IMR-90 (cell line): ENCODE measurements around the gene C1orf74. TPM values are rescaled to one million over a fixed set of nuclear protein-coding genes. Genes with fewer than 3 reads are reported as not detected.

ENCODE experiments used
- ATAC-seq: fragments of 200-7000 bp; cut with Tn5 transposase; 2 replicates; pipeline ENCODE4 v1.9.1; 2020; ENCODE audit warnings: low read depth, mild to moderate bottlenecking, moderate library complexity
- BruUV-seq: library from RNA; stranded (reverse); fragments of 400-500 nt; replicated peaks from 2 replicates; lab custom pipeline; 2021; lab: Mats Ljungman, UMichigan
- CTCF ChIA-PET: fragments of 300-600 bp; formaldehyde crosslinking; extraction: SDS; loops from one replicate; lab custom pipeline; 2021; ENCODE audit warnings: antibody characterized with exemption; lab: Yijun Ruan, JAX
- POLR2A ChIA-PET: fragments of 300-600 bp; sonication (Branson Sonifier 250); formaldehyde crosslinking; loops from one replicate; lab custom pipeline; 2022; ENCODE audit warnings: antibody characterized with exemption; ENCODE audit not compliant: unreplicated experiment; lab: Charles Lee
- DNase-seq: peaks from one replicate; pipeline ENCODE4 v3.0.0; 2013
- H2AFZ ChIP-seq: replicated peaks from 2 replicates; pipeline ENCODE3; 2013; ENCODE audit warnings: low read length, mild to moderate bottlenecking; ENCODE audit not compliant: poor library complexity
- H2AK5ac ChIP-seq: 2 replicates; pipeline ENCODE4 v1.6.1; 2013; ENCODE audit warnings: low read depth, low read length, inconsistent platforms
- H2AK9ac ChIP-seq: replicated peaks from 2 replicates; pipeline ENCODE3; 2013; ENCODE audit warnings: mild to moderate bottlenecking, low read depth, low read length, moderate library complexity; ENCODE audit not compliant: poor library complexity
- H2BK120ac ChIP-seq: 2 replicates; pipeline ENCODE4 v1.6.1; 2013; ENCODE audit warnings: low read depth, low read length, inconsistent platforms
- H2BK15ac ChIP-seq: 3 replicates; pipeline ENCODE4 v1.6.1; 2013; ENCODE audit warnings: low read depth, low read length, inconsistent platforms
- H2BK20ac ChIP-seq: 2 replicates; pipeline ENCODE4 v1.6.1; 2013; ENCODE audit warnings: low read depth, mild to moderate bottlenecking, inconsistent platforms, low read length, moderate library complexity
- H2BK5ac ChIP-seq: 2 replicates; pipeline ENCODE4 v1.6.1; 2013; ENCODE audit warnings: mild to moderate bottlenecking, low read depth, low read length, inconsistent platforms; ENCODE audit not compliant: poor library complexity, severe bottlenecking
- H3K14ac ChIP-seq: replicated peaks from 2 replicates; pipeline ENCODE4 v1.6.1; 2013; ENCODE audit warnings: low read depth, low read length, inconsistent platforms
- H3K18ac ChIP-seq: 2 replicates; pipeline ENCODE4 v1.6.1; 2013; ENCODE audit warnings: low read depth, low read length, control low read depth
- H3K23ac ChIP-seq: 2 replicates; pipeline ENCODE4 v1.6.1; 2013; ENCODE audit warnings: low read depth, low read length, inconsistent platforms
- H3K27ac ChIP-seq: 2 replicates; pipeline ENCODE4 v1.5.1; 2013; ENCODE audit warnings: mild to moderate bottlenecking, control low read depth, low read length; ENCODE audit not compliant: insufficient read depth
- H3K27me3 ChIP-seq: 2 replicates; pipeline ENCODE4 v1.6.1; 2013; ENCODE audit warnings: low read length; ENCODE audit not compliant: control insufficient read depth, insufficient read depth
- H3K36me3 ChIP-seq: 2 replicates; pipeline ENCODE4 v1.6.1; 2013; ENCODE audit warnings: low read length, mixed read lengths; ENCODE audit not compliant: control insufficient read depth, insufficient read depth
- H3K4ac ChIP-seq: 2 replicates; pipeline ENCODE4 v1.6.1; 2013; ENCODE audit warnings: low read depth, low read length, inconsistent platforms
- H3K4me1 ChIP-seq: 2 replicates; pipeline ENCODE4 v1.6.1; 2013; ENCODE audit warnings: low read length, mixed read lengths; ENCODE audit not compliant: control insufficient read depth, insufficient read depth
- H3K4me2 ChIP-seq: 2 replicates; pipeline ENCODE4 v1.6.1; 2013; ENCODE audit warnings: low read depth, mild to moderate bottlenecking, control low read depth, low read length, moderate library complexity
- H3K4me3 ChIP-seq: 2 replicates; pipeline ENCODE4 v1.5.1; 2013; ENCODE audit warnings: low read depth, mild to moderate bottlenecking, control low read depth, low read length, moderate library complexity; ENCODE audit not compliant: insufficient read depth
- H3K56ac ChIP-seq: 2 replicates; pipeline ENCODE4 v1.6.1; 2013; ENCODE audit warnings: low read length, inconsistent platforms; ENCODE audit not compliant: insufficient read depth; ENCODE audit errors: extremely low read depth
- H3K79me1 ChIP-seq, 2 experiments: 2 replicates each; pipeline ENCODE4 v1.6.1; 2013; ENCODE audit warnings: low read length in 2 of 2, inconsistent platforms in 1 of 2, low read depth in 1 of 2
- H3K9ac ChIP-seq: 2 replicates; pipeline ENCODE4 v1.6.1; 2013; ENCODE audit warnings: low read depth, low read length, control low read depth
- H3K9me1 ChIP-seq: 2 replicates; pipeline ENCODE4 v1.6.1; 2013; ENCODE audit warnings: low read length, inconsistent platforms; ENCODE audit not compliant: insufficient read depth
- H3K9me3 ChIP-seq: 2 replicates; pipeline ENCODE4 v1.6.1; 2013; ENCODE audit warnings: low read length; ENCODE audit not compliant: control insufficient read depth, insufficient read depth
- H4K20me1 ChIP-seq: 2 replicates; pipeline ENCODE4 v1.6.1; 2013; ENCODE audit warnings: low read length, inconsistent platforms; ENCODE audit not compliant: insufficient read depth
- H4K5ac ChIP-seq: 2 replicates; pipeline ENCODE4 v1.6.1; 2013; ENCODE audit warnings: mild to moderate bottlenecking, low read depth, low read length, control low read depth
- H4K8ac ChIP-seq, 2 experiments: 2 replicates each; pipeline ENCODE4 v1.6.1; 2013; ENCODE audit warnings: low read depth in 2 of 2, low read length in 2 of 2, control low read depth in 1 of 2, inconsistent platforms in 1 of 2
- H4K91ac ChIP-seq: 2 replicates; pipeline ENCODE4 v1.6.1; 2013; ENCODE audit warnings: low read depth, low read length, inconsistent platforms; ENCODE audit not compliant: insufficient read depth
- BHLHE40 ChIP-seq: fragments of 150-350 bp; IDR thresholded peaks from 2 replicates; pipeline ENCODE4 v1.6.1; 2016; ENCODE audit warnings: mild to moderate bottlenecking, low read depth, low read length
- CEBPB ChIP-seq: IDR thresholded peaks from 2 replicates; pipeline ENCODE4 v1.6.1; 2012; ENCODE audit warnings: low read depth, low read length, improper control_type of control experiment
- CHD1 ChIP-seq: IDR thresholded peaks from 2 replicates; pipeline ENCODE4 v1.6.1; 2012; ENCODE audit warnings: low read depth, low read length, improper control_type of control experiment
- CTCF ChIP-seq: conservative IDR thresholded peaks from 2 replicates; pipeline ENCODE4 v1.5.1; 2012; ENCODE audit warnings: mild to moderate bottlenecking, low read depth, low read length, improper control_type of control experiment
- FOS ChIP-seq: fragments of 150-350 bp; IDR thresholded peaks from 2 replicates; pipeline ENCODE4 v1.6.1; 2016; ENCODE audit warnings: low read depth, low read length
- MAFK ChIP-seq: IDR thresholded peaks from 2 replicates; pipeline ENCODE4 v1.6.1; 2012; ENCODE audit warnings: low read depth, low read length, improper control_type of control experiment
- MAZ ChIP-seq: IDR thresholded peaks from 2 replicates; pipeline ENCODE4 v1.6.1; 2012; ENCODE audit warnings: low read depth, mild to moderate bottlenecking, low read length, improper control_type of control experiment, moderate library complexity, borderline replicate concordance
- MXI1 ChIP-seq: IDR thresholded peaks from 2 replicates; pipeline ENCODE4 v1.6.1; 2012; ENCODE audit warnings: low read depth, mild to moderate bottlenecking, low read length, moderate library complexity, borderline replicate concordance
- NFE2L2 ChIP-seq: fragments of 150-350 bp; IDR thresholded peaks from 2 replicates; pipeline ENCODE4 v1.6.1; 2016; ENCODE audit warnings: low read depth, mild to moderate bottlenecking, low read length
- POLR2A ChIP-seq: IDR thresholded peaks from 2 replicates; pipeline ENCODE4 v1.6.1; 2012; ENCODE audit warnings: mild to moderate bottlenecking, low read depth, low read length
- RAD21 ChIP-seq: IDR thresholded peaks from 2 replicates; pipeline ENCODE4 v1.6.1; 2012; ENCODE audit warnings: low read length, improper control_type of control experiment
- RCOR1 ChIP-seq: IDR thresholded peaks from 2 replicates; pipeline ENCODE4 v1.6.1; 2012; ENCODE audit warnings: mild to moderate bottlenecking, low read length, improper control_type of control experiment; ENCODE audit not compliant: insufficient replicate concordance
- RFX5 ChIP-seq: IDR thresholded peaks from 2 replicates; pipeline ENCODE4 v1.8.0; 2012; ENCODE audit warnings: low read depth, mild to moderate bottlenecking, low read length, moderate library complexity
- SMC3 ChIP-seq: fragments of 150-350 bp; IDR thresholded peaks from 2 replicates; pipeline ENCODE4 v1.6.1; 2016; ENCODE audit warnings: low read depth, mild to moderate bottlenecking, antibody characterized with exemption, low read length, moderate library complexity
- WGBS, 2 experiments: methylation state at CpG; one replicate each; pipeline versions ENCODE4 v1.1.5 to v1.1.7; 2013; ENCODE audit warnings: missing lambda C conversion rate in 2 of 2; ENCODE audit not compliant: insufficient read length in 1 of 2; ENCODE audit errors: extremely low coverage in 2 of 2; 5-methylcytosine and 5-hydroxymethylcytosine counted together
- dilution Hi-C: fragments of 300-500 bp; cut with HindIII; formaldehyde crosslinking; loops from one replicate; pipeline ENCODE4 v1.14.3; 2018; ENCODE audit warnings: low sequenced_read_pairs; ENCODE audit not compliant: unreplicated experiment
- in situ Hi-C: fragments of 300-500 bp; cut with MboI; formaldehyde crosslinking; loops from 3 replicates; pipeline ENCODE4 v1.14.3; 2019; ENCODE audit warnings: low sequenced_read_pairs, inconsistent platforms, mixed read lengths
- intact Hi-C: fragments of 100-400 bp; cut with micrococcal nuclease; formaldehyde crosslinking; loops from 2 replicates; pipeline ENCODE4 v1.10.0; 2022
- polyA plus RNA-seq, 3 experiments: library from polyadenylated mRNA; depleted of rRNA; stranded (reverse); fragments of >200 nt; gene quantifications; 2 replicates each; pipeline ENCODE4 v1.2.3, GENCODE V29; 2012; ENCODE audit warnings: low replicate concordance in 1 of 3
- total RNA-seq: library from RNA; depleted of rRNA; stranded (reverse); fragments of >200 nt; gene quantifications from 2 replicates; pipeline ENCODE4 v1.2.3, GENCODE V29; 2012
- TF ChIP-seq, protein P1 (sequence below): fragments of 150-350 bp; IDR thresholded peaks from 2 replicates; pipeline ENCODE4 v1.6.1; 2016; ENCODE audit warnings: low read depth, mild to moderate bottlenecking, low read length, moderate library complexity, borderline replicate concordance
- TF ChIP-seq, protein P2 (sequence below): fragments of 150-350 bp; IDR thresholded peaks from 2 replicates; pipeline ENCODE4 v1.6.1; 2017; ENCODE audit warnings: mild to moderate bottlenecking, antibody characterized with exemption, low read length, low read depth

C1orf74 gene
- total and polyA plus RNA-seq, 2 of the 4 experiments (the other 2 are of a cell fraction): 1.1 to 4.3 TPM

DNA sequence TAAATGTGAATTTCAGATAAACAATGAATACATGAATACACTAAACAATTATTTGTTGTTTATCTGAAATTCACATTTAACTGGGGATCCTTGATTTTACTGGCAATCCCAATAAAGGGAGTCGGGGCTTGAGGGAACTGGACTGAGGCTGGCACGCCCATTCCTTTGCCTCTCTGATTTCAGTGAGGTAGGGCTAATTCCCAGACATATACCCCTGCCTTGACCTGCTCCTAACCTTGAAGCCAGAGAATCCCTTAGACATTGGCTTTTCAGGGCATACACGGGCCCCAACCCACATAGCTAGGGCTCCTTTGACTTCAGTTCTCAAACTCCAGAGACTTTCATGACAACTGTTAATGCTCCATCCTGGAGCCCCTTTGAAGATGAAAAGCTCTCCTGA is 32.6 kb upstream of the C1orf74 start:
- Histone ChIP-seq H3K56ac (no peak overlapping the region), H3K18ac (no peak overlapping the region), H3K14ac (no peak overlapping the region), H3K4me3 (no peak overlapping the region), H3K27ac (no peak overlapping the region), H3K4me2 (no peak overlapping the region), H4K5ac (no peak overlapping the region), H4K8ac (no peak overlapping the region), H3K36me3 (no peaks in the 10 kb centered on the region), H2AK9ac (no peak overlapping the region), H2BK5ac (no peak overlapping the region), H3K23ac (no peak overlapping the region), H2AFZ (no peak overlapping the region), H3K4me1 (no peaks in the 10 kb centered on the region), H3K9me1 (no peaks in the 10 kb centered on the region), H4K20me1 (no peaks in the 10 kb centered on the region), H3K4ac (no peak overlapping the region), H3K9me3 (no peaks in the 10 kb centered on the region), H3K9ac (no peak overlapping the region), H2BK20ac (no peak overlapping the region), H2BK15ac (no peak overlapping the region), H3K79me1 (no peaks in the 10 kb centered on the region), H2AK5ac (no peak overlapping the region), H4K91ac (no peak overlapping the region), H3K27me3 (no peaks in the 10 kb centered on the region), H2BK120ac (no peak overlapping the region)
- no TSS peak for BruUV-seq
- no peak for TF ChIP-seq NFE2L2
- no peak for TF ChIP-seq CEBPB
- no peak for TF ChIP-seq POLR2A
- TF ChIP-seq FOS: no peak
- TF ChIP-seq CTCF: no peak
- no peak for TF ChIP-seq MXI1
- TF ChIP-seq CHD1: no peak
- TF ChIP-seq RCOR1: no peak
- TF ChIP-seq, protein P1, sequence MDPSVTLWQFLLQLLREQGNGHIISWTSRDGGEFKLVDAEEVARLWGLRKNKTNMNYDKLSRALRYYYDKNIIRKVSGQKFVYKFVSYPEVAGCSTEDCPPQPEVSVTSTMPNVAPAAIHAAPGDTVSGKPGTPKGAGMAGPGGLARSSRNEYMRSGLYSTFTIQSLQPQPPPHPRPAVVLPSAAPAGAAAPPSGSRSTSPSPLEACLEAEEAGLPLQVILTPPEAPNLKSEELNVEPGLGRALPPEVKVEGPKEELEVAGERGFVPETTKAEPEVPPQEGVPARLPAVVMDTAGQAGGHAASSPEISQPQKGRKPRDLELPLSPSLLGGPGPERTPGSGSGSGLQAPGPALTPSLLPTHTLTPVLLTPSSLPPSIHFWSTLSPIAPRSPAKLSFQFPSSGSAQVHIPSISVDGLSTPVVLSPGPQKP: no peak
- TF ChIP-seq SMC3: no peak
- TF ChIP-seq BHLHE40: no peak
- TF ChIP-seq, protein P2, sequence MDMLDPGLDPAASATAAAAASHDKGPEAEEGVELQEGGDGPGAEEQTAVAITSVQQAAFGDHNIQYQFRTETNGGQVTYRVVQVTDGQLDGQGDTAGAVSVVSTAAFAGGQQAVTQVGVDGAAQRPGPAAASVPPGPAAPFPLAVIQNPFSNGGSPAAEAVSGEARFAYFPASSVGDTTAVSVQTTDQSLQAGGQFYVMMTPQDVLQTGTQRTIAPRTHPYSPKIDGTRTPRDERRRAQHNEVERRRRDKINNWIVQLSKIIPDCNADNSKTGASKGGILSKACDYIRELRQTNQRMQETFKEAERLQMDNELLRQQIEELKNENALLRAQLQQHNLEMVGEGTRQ: no peak
- TF ChIP-seq MAZ: no peak
- no peak for TF ChIP-seq RFX5
- TF ChIP-seq RAD21: no peak
- TF ChIP-seq MAFK: no peak
- DNase-seq (no peak), ATAC-seq (no peak)
- intact Hi-C loops: no loop called here
- dilution Hi-C loops: loop anchor here (25.0 kb wide), 1 partner anchor 170 kb away; no protein-coding TSS in a partner anchor
- no CpG with 5 or more reads among the region's 3 CpGs for WGBS, 2 experiments
- ChIA-PET POLR2A (no interaction called here), CTCF (no interaction called here)
- in situ Hi-C loops: no loop called here
